ENCODE results near the gene GMPR.
A peak's percentile ranks its signal among the peaks of the same experiment; 100 is the strongest.

Gene GMPR

DNA sequence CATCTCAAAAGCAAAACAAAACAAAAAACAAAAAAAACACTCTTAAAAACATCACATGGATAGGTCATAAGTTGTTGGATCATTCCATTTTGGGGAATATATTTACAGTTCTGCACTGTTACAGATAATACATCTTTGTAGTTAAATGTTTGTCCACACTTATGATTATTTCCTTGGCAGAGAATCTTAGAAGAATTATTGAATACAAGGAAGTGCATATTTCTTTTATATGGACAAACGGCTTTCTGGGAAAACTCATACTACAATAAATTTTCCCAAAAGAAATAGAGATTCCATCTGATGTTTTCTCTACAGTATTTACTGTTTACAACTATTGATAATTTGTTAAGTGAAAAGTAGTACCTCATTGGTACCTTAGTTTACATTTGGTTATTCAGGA lies 33.8 kb downstream of the GMPR start:
- H3K4me3 ChIP-seq (ENCODE audit: control insufficient read depth, low read depth, low read length): no peak overlapping the region
- no peak for DNase-seq (ENCODE audit: low read depth)
- TF ChIP-seq, protein P1, sequence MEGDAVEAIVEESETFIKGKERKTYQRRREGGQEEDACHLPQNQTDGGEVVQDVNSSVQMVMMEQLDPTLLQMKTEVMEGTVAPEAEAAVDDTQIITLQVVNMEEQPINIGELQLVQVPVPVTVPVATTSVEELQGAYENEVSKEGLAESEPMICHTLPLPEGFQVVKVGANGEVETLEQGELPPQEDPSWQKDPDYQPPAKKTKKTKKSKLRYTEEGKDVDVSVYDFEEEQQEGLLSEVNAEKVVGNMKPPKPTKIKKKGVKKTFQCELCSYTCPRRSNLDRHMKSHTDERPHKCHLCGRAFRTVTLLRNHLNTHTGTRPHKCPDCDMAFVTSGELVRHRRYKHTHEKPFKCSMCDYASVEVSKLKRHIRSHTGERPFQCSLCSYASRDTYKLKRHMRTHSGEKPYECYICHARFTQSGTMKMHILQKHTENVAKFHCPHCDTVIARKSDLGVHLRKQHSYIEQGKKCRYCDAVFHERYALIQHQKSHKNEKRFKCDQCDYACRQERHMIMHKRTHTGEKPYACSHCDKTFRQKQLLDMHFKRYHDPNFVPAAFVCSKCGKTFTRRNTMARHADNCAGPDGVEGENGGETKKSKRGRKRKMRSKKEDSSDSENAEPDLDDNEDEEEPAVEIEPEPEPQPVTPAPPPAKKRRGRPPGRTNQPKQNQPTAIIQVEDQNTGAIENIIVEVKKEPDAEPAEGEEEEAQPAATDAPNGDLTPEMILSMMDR (IDR thresholded peaks at IDR 0.05; ENCODE audit: control insufficient read depth, insufficient read depth, low read depth, low read length, missing control alignments): no peak

DNA sequence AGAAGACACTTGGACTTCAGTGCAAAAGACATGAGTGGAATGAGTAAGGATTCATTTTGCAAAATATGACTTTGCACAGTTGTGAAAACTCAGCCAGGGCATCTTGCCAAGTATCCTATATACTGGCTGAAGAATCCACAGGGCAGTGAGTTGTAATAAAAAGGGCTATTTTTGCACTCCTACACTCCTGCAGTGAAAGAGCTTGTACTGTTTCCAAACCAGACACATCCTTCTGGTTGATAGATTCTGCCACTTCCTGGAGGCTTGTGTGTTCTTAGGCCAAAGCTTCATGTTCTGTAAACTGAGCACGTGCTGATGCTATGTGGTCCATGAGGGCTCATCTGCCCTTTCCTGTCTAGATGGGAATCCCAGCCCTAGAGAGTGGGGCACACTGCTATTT lies 34.9 kb downstream of the GMPR start:
- TF ChIP-seq, protein P1 (IDR thresholded peaks at IDR 0.05; ENCODE audit: control insufficient read depth, insufficient read depth, low read depth, low read length, missing control alignments): no peak
- DNase-seq (ENCODE audit: low read depth): no peak

DNA sequence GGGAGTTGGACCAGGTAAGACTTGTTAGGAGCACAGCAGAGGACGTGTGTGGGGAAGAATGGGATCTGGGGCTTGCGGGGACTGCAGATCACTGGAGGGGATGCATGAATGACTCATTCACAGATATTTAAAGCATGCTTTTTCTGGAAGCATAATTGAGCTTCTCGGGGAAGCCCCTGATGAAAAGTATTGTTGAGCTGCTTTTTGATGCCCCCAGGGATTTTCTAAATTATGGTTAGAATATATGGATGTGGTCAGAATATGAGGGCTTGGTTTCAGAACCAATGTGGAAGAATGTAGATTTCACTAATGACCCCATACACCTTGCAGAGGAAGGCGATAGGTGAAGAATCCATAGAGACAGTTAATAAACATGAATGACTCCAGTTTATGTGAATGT lies 36.1 kb downstream of the GMPR start:
- TF ChIP-seq, protein P1 (IDR thresholded peaks at IDR 0.05; ENCODE audit: control insufficient read depth, insufficient read depth, low read depth, low read length, missing control alignments): no peak
- H3K4me3 ChIP-seq (ENCODE audit: control insufficient read depth, low read depth, low read length): no peak overlapping the region
- no peak for DNase-seq (ENCODE audit: low read depth)

More for the DNA sequence above, 34.9 kb downstream of the GMPR start:
- no peak overlapping the region for H3K4me3 ChIP-seq (ENCODE audit: control insufficient read depth, low read depth, low read length)

DNA sequence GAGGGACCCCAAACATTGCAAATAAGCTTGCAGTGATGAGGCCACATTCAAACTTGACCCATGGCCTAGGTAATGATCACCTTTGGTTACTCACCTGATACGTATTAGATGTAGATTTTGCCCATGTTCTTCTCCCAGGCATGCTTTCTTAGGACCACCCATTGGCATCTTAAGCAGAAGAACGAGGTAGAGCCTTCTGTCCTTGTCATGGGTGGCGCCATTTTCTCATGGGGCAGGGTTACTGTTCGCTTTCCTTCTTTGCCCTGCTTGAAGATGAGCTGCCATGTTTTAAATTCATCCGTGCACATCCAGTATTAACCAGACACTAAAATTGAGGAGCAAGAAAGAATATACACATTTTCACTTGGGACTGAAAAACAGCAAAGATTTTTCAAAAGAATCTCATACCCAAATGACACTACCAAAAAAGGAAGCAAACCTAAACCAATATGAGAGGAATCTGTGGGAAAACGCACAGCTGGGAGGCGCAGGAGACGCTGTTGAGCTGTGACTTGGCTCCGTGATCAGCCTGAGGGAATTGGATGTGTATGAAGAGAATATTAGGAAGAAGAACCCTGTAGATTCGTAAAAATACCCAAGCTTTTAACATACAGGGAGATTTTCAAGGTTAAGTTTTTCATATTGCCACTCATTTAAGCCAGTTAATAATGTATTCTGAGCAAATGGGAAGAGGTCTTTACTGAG lies 36.6 kb downstream of the GMPR start:
- TF ChIP-seq, protein P1 (IDR thresholded peaks at IDR 0.05; ENCODE audit: control insufficient read depth, insufficient read depth, low read depth, low read length, missing control alignments): no peak
- no peak for DNase-seq (ENCODE audit: low read depth)
- H3K4me3 ChIP-seq (ENCODE audit: control insufficient read depth, low read depth, low read length): no peak overlapping the region

DNA sequence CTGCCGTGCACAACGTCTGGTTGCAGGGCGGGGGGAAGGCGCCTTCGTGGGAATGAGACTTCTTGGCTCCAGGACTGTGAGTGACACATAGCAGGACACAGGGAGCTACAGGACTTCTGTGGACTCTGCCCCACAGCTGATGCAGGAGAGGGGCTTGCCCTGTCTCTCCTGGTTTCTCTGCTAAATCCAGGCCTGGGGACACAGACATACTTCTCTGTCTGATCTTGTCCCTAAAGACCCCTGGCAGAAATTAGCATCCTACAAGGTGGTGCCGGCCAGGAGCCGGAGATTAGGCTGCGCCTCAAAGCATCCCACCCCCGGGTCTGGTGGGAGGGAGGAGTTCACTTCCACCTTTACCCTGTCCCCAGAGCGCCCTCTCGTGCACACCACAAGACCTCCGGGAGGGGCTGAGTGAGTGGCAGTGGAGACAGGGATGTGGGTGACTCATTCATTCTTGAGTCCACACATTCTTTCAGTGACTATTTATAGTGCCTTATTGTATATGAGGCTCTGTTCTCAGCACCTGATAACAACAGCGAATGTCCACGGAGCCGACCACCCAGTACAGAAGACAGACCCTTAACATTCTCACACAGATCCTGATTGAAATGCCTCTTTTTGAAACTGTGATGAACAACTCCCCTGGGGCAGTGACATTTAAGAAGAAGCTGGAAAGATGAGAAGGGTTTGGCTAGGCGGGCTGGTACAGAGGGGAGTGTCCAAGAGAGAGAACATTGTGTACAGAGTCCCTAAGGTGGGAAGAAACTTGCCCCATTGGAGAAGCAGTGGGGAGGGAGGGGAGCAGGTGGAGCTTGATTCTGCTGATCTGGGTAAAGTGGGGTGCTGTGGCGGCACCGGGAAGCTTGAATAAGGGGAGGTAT lies 39.0 kb downstream of the GMPR start:
- TF ChIP-seq, protein P1 (IDR thresholded peaks at IDR 0.05; ENCODE audit: control insufficient read depth, insufficient read depth, low read depth, low read length, missing control alignments): peak; percentile 76
- DNase-seq (ENCODE audit: low read depth): peak; percentile 52
- no peak overlapping the region for H3K4me3 ChIP-seq (ENCODE audit: control insufficient read depth, low read depth, low read length)

DNA sequence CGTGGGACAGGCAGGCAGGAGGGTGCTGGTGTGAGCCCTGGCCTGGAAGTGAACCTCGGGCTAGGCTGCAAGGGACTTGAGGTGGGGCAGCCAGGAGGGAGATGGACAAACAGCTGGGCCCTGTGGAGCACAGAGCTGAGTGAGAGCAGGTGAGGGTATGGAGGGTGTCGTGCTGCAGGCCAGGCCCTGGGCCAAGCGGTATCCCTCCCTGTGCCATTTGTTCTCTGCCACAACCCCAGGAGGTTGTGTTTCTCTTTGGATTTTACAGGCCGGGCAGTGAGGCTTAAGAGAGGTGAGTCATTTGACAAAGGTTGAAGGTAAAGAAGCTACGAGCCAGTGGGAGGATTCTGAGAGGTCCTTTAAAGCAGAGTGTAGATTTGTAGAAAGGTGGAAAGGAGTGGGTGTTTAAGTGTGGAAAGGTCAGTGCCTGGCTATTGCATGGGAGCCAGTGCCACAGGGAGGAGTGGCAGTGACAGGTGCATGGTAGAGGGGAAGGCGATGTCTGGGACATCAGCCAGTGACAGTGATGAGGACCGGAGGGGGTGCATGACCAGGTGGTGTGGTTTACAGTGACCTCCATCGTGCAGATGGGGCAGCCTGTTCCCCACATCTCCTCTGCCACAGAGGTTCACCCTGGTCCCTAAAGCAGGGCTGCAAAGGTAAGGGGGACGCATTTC lies 39.8 kb downstream of the GMPR start:
- TF ChIP-seq, protein P1 (IDR thresholded peaks at IDR 0.05; ENCODE audit: control insufficient read depth, insufficient read depth, low read depth, low read length, missing control alignments): no peak
- no peak overlapping the region for H3K4me3 ChIP-seq (ENCODE audit: control insufficient read depth, low read depth, low read length)
- DNase-seq (ENCODE audit: low read depth): no peak
